Esophagus squamous epithelium (tissue), 5 donors: ENCODE measurements around the gene PLCH2. TPM values are rescaled to one million over a fixed set of nuclear protein-coding genes. Genes with fewer than 3 reads are reported as not detected.
A peak's percentile ranks its signal among the peaks of the same experiment; 100 is the strongest.

Experiments
- DNase-seq: peaks from one replicate; lab custom pipeline; 2025; lab: John Stamatoyannopoulos, UW
- H3K27ac ChIP-seq, 4 donors: fragments of 200-600 bp; sonication (generic); one replicate each; pipeline ENCODE4 v1.5.1; 2016 to 2019; ENCODE audit warnings: mild to moderate bottlenecking in 1 of 4
- H3K27me3 ChIP-seq, 4 donors: fragments of 200-600 bp; sonication (generic); 1 replicate in 3 of 4; 2 replicates in 1 of 4; pipeline versions ENCODE4 v1.5.1 to v1.6.0; 2017 to 2021; ENCODE audit warnings: antibody characterized with exemption in 1 of 4
- H3K36me3 ChIP-seq, 3 donors: fragments of 200-600 bp; sonication (generic); one replicate each; pipeline ENCODE4 v1.5.1; 2016 to 2019
- H3K4me1 ChIP-seq, 3 donors: fragments of 200-600 bp; sonication (generic); one replicate each; pipeline ENCODE4 v1.5.1; 2017 to 2019
- H3K4me3 ChIP-seq, 4 donors: fragments of 200-600 bp; sonication (generic); 1 replicate in 3 of 4; 2 replicates in 1 of 4; pipeline ENCODE4 v1.5.1; 2016 to 2019; ENCODE audit warnings: mild to moderate bottlenecking in 2 of 4, moderate library complexity in 1 of 4
- H3K9me3 ChIP-seq, 3 donors: fragments of 200-600 bp; sonication (generic); one replicate each; pipeline ENCODE4 v1.5.1; 2016 to 2019
- CTCF ChIP-seq, 6 experiments: fragments of 450-650 bp in 4 of 6; fragments of 200-600 bp in 2 of 6; sonication (generic) in 2 of 6; IDR thresholded peaks; one replicate each; pipeline ENCODE4 v1.5.1; 2016 to 2019; ENCODE audit warnings: antibody characterized with exemption in 6 of 6, mild to moderate bottlenecking in 4 of 6, moderate library complexity in 4 of 6
- POLR2A ChIP-seq, 4 donors: fragments of 450-650 bp; IDR thresholded peaks; one replicate each; pipeline ENCODE4 v1.6.1; 2017; ENCODE audit warnings: antibody characterized with exemption in 4 of 4, mild to moderate bottlenecking in 4 of 4, moderate library complexity in 3 of 4
- WGBS, 2 donors: methylation state at CpG; one replicate each; pipeline ENCODE4 v1.1.5; 2018; 5-methylcytosine and 5-hydroxymethylcytosine counted together
- intact Hi-C: fragments of 100-400 bp; cut with DNase I; formaldehyde crosslinking; loops from one replicate; pipeline ENCODE4 v1.15.0; 2022
- total RNA-seq, 4 donors: library from RNA; depleted of rRNA; stranded (reverse); fragments of >200 nt; gene quantifications; one replicate each; pipeline ENCODE4 v1.1.0, GENCODE V29; 2016
- donor health status: DM: yes; HTN: yes; CAD: no.

The PLCH2 gene
- total RNA-seq, 4 donors from 2014 or later = 26.1 to 34.3 (median 31.5) TPM

GRCh38 chr1:2429780-2430591 is 46.1 kb upstream of the PLCH2 start:
- Histone ChIP-seq H3K4me1 (peaks cover 18 to 59% (median 22%) of the 10 kb centered on the region in 3 donors), H3K9me3 (peaks cover 0 to 9% (median 5%) of the 10 kb centered on the region in 3 donors), H3K27me3 (peaks cover 0 to 89% (median 0%) of the 10 kb centered on the region in 4 donors), H3K36me3 (peaks cover 0 to 21% (median 0%) of the 10 kb centered on the region in 3 donors), H3K27ac (peak overlapping the region in 3 of 4 donors; percentile 87 to 91 (median 90)), H3K4me3 (no peak overlapping the region)
- DNase-seq = no peak
- peak in 3 of 6 experiments; percentile 37 to 71 (median 49) for TF ChIP-seq CTCF (IDR thresholded peaks at IDR 0.05)
- no peak for TF ChIP-seq POLR2A (IDR thresholded peaks at IDR 0.05)
- WGBS, 2 donors = 53 to 65% methylated on average over 2 to 11 of the region's 20 CpGs
- intact Hi-C loops = no loop called here

- H3K4me1 ChIP-seq = peaks cover 18 to 59% (median 22%) of the 10 kb centered on the region in 3 donors
- H3K4me3 ChIP-seq = peak overlapping the region in 1 of 4 donors; percentile 37
- H3K36me3 ChIP-seq = peaks cover 0 to 21% (median 0%) of the 10 kb centered on the region in 3 donors
- no peak for TF ChIP-seq CTCF (IDR thresholded peaks at IDR 0.05)
- no peak for TF ChIP-seq POLR2A (IDR thresholded peaks at IDR 0.05)
- no peak for DNase-seq
- peak overlapping the region in 2 of 4 donors; percentile 10 to 52 for H3K27ac ChIP-seq
- WGBS, 2 donors = 33% methylated on average over 1 of the region's 10 CpGs; no CpG with 5 or more reads in 1 of the 2 donors
- peaks cover 0 to 9% (median 5%) of the 10 kb centered on the region in 3 donors for H3K9me3 ChIP-seq
- intact Hi-C loops = no loop called here
- H3K27me3 ChIP-seq = peaks cover 0 to 95% (median 0%) of the 10 kb centered on the region in 4 donors
Observed at GRCh38 chr1:2430592-2430973, 45.5 kb upstream of the PLCH2 start.

GRCh38 chr1:2431103-2431502 is 45.0 kb upstream of the PLCH2 start:
- H3K27ac ChIP-seq = peak overlapping the region in 3 of 4 donors; percentile 10 to 52 (median 16)
- peaks cover 0 to 21% (median 0%) of the 10 kb centered on the region in 3 donors for H3K36me3 ChIP-seq
- H3K4me1 ChIP-seq = peaks cover 18 to 59% (median 22%) of the 10 kb centered on the region in 3 donors
- no CpG with 5 or more reads among the region's 16 CpGs for WGBS, 2 donors
- no peak for DNase-seq
- intact Hi-C loops = no loop called here
- TF ChIP-seq POLR2A (IDR thresholded peaks at IDR 0.05) = no peak
- TF ChIP-seq CTCF (IDR thresholded peaks at IDR 0.05) = no peak
- H3K4me3 ChIP-seq = peak overlapping the region in 1 of 4 donors; percentile 41
- peaks cover 0 to 96% (median 0%) of the 10 kb centered on the region in 4 donors for H3K27me3 ChIP-seq
- H3K9me3 ChIP-seq = peaks cover 0 to 9% (median 5%) of the 10 kb centered on the region in 3 donors

GRCh38 chr1:2431518-2431917 is 44.6 kb upstream of the PLCH2 start:
- intact Hi-C loops = no loop called here
- Histone ChIP-seq H3K27ac (peak overlapping the region in 3 of 4 donors; percentile 10 to 31 (median 16)), H3K4me1 (peaks cover 18 to 59% (median 22%) of the 10 kb centered on the region in 3 donors), H3K9me3 (peaks cover 0 to 9% (median 5%) of the 10 kb centered on the region in 3 donors), H3K36me3 (peaks cover 0 to 21% (median 0%) of the 10 kb centered on the region in 3 donors), H3K27me3 (peaks cover 0 to 93% (median 0%) of the 10 kb centered on the region in 4 donors), H3K4me3 (peak overlapping the region in 1 of 4 donors; percentile 41)
- WGBS, 2 donors = 44 to 61% methylated on average over 4 to 8 of the region's 10 CpGs
- TF ChIP-seq CTCF (IDR thresholded peaks at IDR 0.05) (no peak), POLR2A (IDR thresholded peaks at IDR 0.05) (no peak)
- no peak for DNase-seq

- 59% methylated on average over 3 of the region's 16 CpGs; no CpG with 5 or more reads in 1 of the 2 donors for WGBS, 2 donors
- Histone ChIP-seq H3K4me1 (peaks cover 17 to 54% (median 21%) of the 10 kb centered on the region in 3 donors), H3K36me3 (peaks cover 0 to 21% (median 0%) of the 10 kb centered on the region in 3 donors), H3K4me3 (no peak overlapping the region), H3K27me3 (peaks cover 0 to 89% (median 0%) of the 10 kb centered on the region in 4 donors), H3K27ac (no peak overlapping the region), H3K9me3 (peaks cover 0 to 9% (median 5%) of the 10 kb centered on the region in 3 donors)
- no peak for DNase-seq
- TF ChIP-seq CTCF (IDR thresholded peaks at IDR 0.05) (no peak), POLR2A (IDR thresholded peaks at IDR 0.05) (no peak)
- intact Hi-C loops = no loop called here
Observed at GRCh38 chr1:2432441-2432844, 43.6 kb upstream of the PLCH2 start.
